Loucy (cell line): Measurements from ENCODE around the gene GNB3.

Experiments
- H2AFZ ChIP-seq: fragments of 200-600 bp; sonication (generic); 2 replicates; pipeline ENCODE4 v1.6.0; 2016; ENCODE audit warnings: antibody characterized with exemption, mild to moderate bottlenecking, low read length, moderate library complexity
- H3F3A ChIP-seq: fragments of 200-600 bp; 2 replicates; pipeline ENCODE4 v1.6.0; 2016; ENCODE audit warnings: antibody characterized with exemption, low read depth, mild to moderate bottlenecking
- H3K27me3 ChIP-seq: fragments of 200-600 bp; sonication (generic); 2 replicates; pipeline ENCODE4 v1.6.1; 2014; ENCODE audit warnings: low read length, mild to moderate bottlenecking; ENCODE audit not compliant: insufficient read depth, poor library complexity, severe bottlenecking
- H3K36me3 ChIP-seq: fragments of 200-600 bp; sonication (generic); 2 replicates; pipeline ENCODE4 v1.6.1; 2016; ENCODE audit warnings: low read length; ENCODE audit not compliant: insufficient read depth
- H3K4me1 ChIP-seq: fragments of 200-600 bp; sonication (generic); 2 replicates; pipeline ENCODE4 v1.5.1; 2014; ENCODE audit warnings: low read length, mild to moderate bottlenecking; ENCODE audit not compliant: insufficient read depth, poor library complexity, severe bottlenecking
- H3K4me2 ChIP-seq: fragments of 200-600 bp; sonication (generic); 2 replicates; pipeline ENCODE4 v1.6.0; 2014; ENCODE audit warnings: antibody characterized with exemption, low read length, low read depth, mild to moderate bottlenecking; ENCODE audit not compliant: poor library complexity, severe bottlenecking
- H3K4me3 ChIP-seq: fragments of 200-600 bp; sonication (generic); 2 replicates; pipeline ENCODE4 v1.5.1; 2014; ENCODE audit warnings: low read length, mild to moderate bottlenecking, mixed read lengths; ENCODE audit not compliant: poor library complexity, severe bottlenecking
- H3K79me2 ChIP-seq: fragments of 200-600 bp; sonication (generic); 2 replicates; pipeline ENCODE4 v1.6.1; 2014; ENCODE audit warnings: low read length; ENCODE audit not compliant: insufficient read depth
- H3K9ac ChIP-seq: fragments of 200-600 bp; sonication (generic); 2 replicates; pipeline ENCODE4 v1.6.0; 2014; ENCODE audit warnings: mild to moderate bottlenecking, low read depth, low read length, moderate library complexity; ENCODE audit not compliant: poor library complexity, severe bottlenecking
- H3K9me2 ChIP-seq: fragments of 200-600 bp; sonication (generic); replicated peaks from 2 replicates; pipeline ENCODE4 v1.6.1; 2016; ENCODE audit warnings: low read depth, low read length, mixed read lengths
- H3K9me3 ChIP-seq: fragments of 200-600 bp; sonication (generic); 2 replicates; pipeline ENCODE4 v1.6.1; 2014; ENCODE audit warnings: mild to moderate bottlenecking, antibody characterized with exemption, low read length, low read depth; ENCODE audit not compliant: insufficient read depth
- H4K20me1 ChIP-seq: fragments of 200-600 bp; sonication (generic); 2 replicates; pipeline ENCODE4 v1.6.0; 2014; ENCODE audit warnings: antibody characterized with exemption, low read length, mild to moderate bottlenecking; ENCODE audit not compliant: insufficient read depth, poor library complexity, severe bottlenecking
- EZH2phosphoT487 ChIP-seq: fragments of 200-600 bp; IDR thresholded peaks from 2 replicates; pipeline ENCODE4 v1.6.1; 2018; ENCODE audit warnings: antibody characterized with exemption, mild to moderate bottlenecking, moderate library complexity, borderline replicate concordance
- TF ChIP-seq, protein P1 (sequence below): fragments of 200-600 bp; sonication (generic); conservative IDR thresholded peaks from 2 replicates; pipeline ENCODE4 v1.5.1; 2014; ENCODE audit warnings: mild to moderate bottlenecking, antibody characterized with exemption, low read length

The GNB3 gene

DNA sequence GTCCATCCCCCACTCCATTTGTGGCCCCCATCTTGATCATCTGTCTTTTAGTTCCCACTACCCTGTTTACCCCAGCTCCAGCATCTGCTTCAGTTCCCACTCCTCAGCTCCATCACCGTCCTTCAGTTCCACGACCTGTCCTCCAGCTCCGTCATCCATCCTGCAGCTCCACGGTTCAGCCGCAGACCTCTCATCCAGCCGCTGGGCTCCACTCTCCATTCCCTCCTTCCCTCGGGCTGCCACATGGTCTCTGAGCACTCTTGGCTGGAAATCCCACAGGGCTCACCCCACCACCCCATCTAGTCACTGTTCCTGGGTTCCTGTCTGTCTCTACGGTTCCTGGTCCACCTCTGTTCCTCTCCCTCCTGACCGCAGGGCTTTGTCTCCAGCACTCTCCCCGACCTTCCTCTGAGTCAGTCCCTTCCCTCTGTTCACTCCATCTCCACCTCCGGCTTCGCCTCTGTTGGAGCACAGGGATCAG, 15.8 kb upstream of the GNB3 start:
- Histone ChIP-seq H3K9ac (no peak overlapping the region), H3F3A (no peaks in the 10 kb centered on the region), H3K79me2 (peaks cover 19% of the 10 kb centered on the region; the same call in 1 of the 2 replicates), H4K20me1 (no peaks in the 10 kb centered on the region), H2AFZ (no peak overlapping the region), H3K4me3 (no peak overlapping the region), H3K27me3 (no peaks in the 10 kb centered on the region), H3K4me1 (peaks cover 30% of the 10 kb centered on the region), H3K9me2 (no peaks in the 10 kb centered on the region), H3K9me3 (no peaks in the 10 kb centered on the region), H3K36me3 (no peaks in the 10 kb centered on the region), H3K4me2 (no peak overlapping the region)
- TF ChIP-seq, protein P1, sequence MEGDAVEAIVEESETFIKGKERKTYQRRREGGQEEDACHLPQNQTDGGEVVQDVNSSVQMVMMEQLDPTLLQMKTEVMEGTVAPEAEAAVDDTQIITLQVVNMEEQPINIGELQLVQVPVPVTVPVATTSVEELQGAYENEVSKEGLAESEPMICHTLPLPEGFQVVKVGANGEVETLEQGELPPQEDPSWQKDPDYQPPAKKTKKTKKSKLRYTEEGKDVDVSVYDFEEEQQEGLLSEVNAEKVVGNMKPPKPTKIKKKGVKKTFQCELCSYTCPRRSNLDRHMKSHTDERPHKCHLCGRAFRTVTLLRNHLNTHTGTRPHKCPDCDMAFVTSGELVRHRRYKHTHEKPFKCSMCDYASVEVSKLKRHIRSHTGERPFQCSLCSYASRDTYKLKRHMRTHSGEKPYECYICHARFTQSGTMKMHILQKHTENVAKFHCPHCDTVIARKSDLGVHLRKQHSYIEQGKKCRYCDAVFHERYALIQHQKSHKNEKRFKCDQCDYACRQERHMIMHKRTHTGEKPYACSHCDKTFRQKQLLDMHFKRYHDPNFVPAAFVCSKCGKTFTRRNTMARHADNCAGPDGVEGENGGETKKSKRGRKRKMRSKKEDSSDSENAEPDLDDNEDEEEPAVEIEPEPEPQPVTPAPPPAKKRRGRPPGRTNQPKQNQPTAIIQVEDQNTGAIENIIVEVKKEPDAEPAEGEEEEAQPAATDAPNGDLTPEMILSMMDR, result no peak

DNA sequence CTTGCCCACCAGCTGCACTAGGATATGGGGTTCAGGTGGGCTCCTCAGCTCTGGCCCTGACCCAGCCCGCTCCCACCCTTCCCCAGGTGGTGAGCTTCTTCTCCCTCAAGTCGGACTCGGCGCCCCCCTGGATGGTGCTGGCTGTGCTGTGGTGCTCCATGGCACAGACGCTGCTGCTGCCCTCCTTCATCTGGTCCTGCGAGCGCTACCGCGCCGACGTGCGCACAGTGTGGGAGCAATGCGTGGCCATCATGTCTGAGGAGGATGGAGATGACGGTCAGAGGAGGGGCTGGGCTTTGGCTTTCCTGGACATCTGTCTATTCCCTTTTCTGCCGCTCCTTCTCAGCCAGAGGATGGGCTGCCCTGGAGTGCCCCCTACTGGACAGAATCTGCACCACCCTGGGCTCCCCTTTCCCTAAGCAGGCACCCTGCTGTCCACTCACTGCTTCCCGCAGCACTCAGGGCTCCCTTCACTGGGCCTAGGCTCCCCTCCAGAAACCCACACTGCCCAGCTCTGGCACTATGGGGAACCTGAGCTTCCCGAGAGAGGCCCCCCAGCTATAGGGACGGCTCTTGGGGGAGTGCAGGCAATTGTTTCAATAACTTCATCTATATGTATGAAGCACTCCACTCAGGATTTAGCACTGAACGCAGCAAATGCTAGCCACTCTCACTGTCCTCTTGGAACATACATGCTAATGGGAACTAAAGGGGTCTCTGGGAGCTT, 15.2 kb upstream of the GNB3 start:
- Histone ChIP-seq H2AFZ (no peak overlapping the region), H3K9me3 (no peaks in the 10 kb centered on the region), H3F3A (no peaks in the 10 kb centered on the region), H3K9ac (no peak overlapping the region), H3K4me2 (no peak overlapping the region), H3K9me2 (no peaks in the 10 kb centered on the region), H4K20me1 (no peaks in the 10 kb centered on the region), H3K27me3 (no peaks in the 10 kb centered on the region), H3K4me3 (no peak overlapping the region), H3K36me3 (no peaks in the 10 kb centered on the region), H3K79me2 (peaks cover 25% of the 10 kb centered on the region; the same call in 1 of the 2 replicates), H3K4me1 (peaks cover 33% of the 10 kb centered on the region)
- TF ChIP-seq, protein P1, result peak; percentile 84
- TF ChIP-seq EZH2phosphoT487, result no peak

DNA sequence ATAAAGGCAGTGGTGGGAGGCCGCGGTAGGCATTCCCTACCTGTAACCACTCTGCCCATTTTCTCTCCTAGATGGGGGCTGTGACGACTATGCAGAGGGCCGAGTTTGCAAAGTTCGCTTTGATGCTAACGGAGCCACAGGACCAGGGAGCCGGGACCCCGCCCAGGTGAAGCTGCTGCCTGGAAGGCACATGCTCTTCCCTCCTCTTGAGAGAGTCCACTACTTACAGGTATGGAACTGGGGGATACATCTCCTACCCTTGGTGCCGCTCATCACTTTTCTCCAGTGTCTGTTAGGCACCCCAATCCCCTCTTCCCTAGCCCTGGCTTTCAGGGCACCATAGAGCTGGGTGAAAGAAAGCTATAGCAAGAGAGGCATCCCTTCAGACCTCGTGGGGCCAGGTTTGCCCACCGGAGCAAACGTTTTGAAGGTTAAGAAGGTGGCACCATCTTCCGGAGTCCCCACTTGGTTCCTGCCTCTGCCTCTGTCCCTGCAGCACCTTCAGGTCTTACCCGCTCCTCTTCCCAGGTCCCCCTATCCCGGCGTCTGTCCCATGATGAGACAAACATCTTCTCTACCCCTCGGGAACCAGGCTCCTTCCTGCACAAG, 14.5 kb upstream of the GNB3 start:
- H3K79me2 ChIP-seq, result peaks cover 25% of the 10 kb centered on the region; the same call in 1 of the 2 replicates
- H3K4me3 ChIP-seq, result no peak overlapping the region
- no peaks in the 10 kb centered on the region for H3F3A ChIP-seq
- H3K4me1 ChIP-seq, result peaks cover 28% of the 10 kb centered on the region
- H3K9ac ChIP-seq, result no peak overlapping the region
- TF ChIP-seq, protein P1, result no peak
- no peak for TF ChIP-seq EZH2phosphoT487
- no peaks in the 10 kb centered on the region for H3K36me3 ChIP-seq
- no peaks in the 10 kb centered on the region for H3K9me2 ChIP-seq
- no peak overlapping the region for H3K4me2 ChIP-seq
- H3K27me3 ChIP-seq, result no peaks in the 10 kb centered on the region
- no peak overlapping the region for H2AFZ ChIP-seq
- H4K20me1 ChIP-seq, result no peaks in the 10 kb centered on the region
- H3K9me3 ChIP-seq, result no peaks in the 10 kb centered on the region
